SH-SY5Y (cell line): ENCODE results near the gene GPR149.

Experiments used
- GATA2 ChIP-seq: IDR thresholded peaks from 2 replicates; pipeline ENCODE4 v1.6.1; 2011; ENCODE audit warnings: mild to moderate bottlenecking, low read depth, low read length
- GATA3 ChIP-seq: IDR thresholded peaks from 2 replicates; pipeline ENCODE4 v1.6.1; 2011; ENCODE audit warnings: low read depth, mild to moderate bottlenecking, low read length, moderate library complexity

DNA sequence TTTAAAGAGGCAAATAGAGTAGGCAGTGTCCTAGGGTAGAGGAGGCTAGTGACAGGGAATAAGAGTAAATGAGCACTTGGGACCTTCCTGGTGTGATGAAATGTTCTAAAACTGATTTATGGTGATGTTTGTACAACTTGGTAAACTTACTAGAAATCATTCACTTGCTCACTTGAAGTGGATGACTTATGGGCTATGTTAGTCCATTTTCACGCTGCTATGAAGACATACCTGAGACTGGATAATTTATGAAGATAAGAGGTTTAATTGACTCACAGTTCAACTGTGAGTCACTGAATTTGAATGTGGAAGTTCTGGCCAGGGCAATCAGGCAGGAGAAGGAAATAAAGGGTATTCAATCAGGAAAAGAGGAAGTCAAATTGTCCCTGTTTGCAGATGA lies 74.0 kb downstream of the GPR149 start:
- TF ChIP-seq GATA3 (no peak), GATA2 (no peak)
